HG02571 (cell line): ENCODE data around the gene DOCK1.

Experiments
- ATAC-seq: cut with Tn5 transposase; IDR thresholded peaks from one replicate; pipeline ENCODE4 v1.9.1; 2021; ENCODE audit warnings: mild to moderate bottlenecking, moderate library complexity; ENCODE audit not compliant: unreplicated experiment

Gene DOCK1

DNA sequence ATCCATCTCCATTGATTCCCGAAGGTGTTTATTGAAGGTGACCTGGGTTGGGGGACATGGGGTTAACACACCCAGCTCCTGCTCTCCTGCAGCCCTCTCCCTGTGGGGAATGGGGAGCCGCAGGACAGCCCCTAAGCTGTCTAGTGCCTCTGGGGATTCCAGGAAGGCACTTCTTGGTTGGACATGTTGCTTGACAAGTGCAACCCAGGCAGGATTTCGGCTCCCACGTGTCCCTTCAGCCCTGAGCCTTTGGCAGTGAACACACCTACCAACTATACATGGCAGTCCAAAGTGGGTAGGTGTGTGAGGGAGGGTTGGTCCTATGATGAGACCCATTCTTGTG, 43.9 kb downstream of the DOCK1 start:
- no peak for ATAC-seq

DNA sequence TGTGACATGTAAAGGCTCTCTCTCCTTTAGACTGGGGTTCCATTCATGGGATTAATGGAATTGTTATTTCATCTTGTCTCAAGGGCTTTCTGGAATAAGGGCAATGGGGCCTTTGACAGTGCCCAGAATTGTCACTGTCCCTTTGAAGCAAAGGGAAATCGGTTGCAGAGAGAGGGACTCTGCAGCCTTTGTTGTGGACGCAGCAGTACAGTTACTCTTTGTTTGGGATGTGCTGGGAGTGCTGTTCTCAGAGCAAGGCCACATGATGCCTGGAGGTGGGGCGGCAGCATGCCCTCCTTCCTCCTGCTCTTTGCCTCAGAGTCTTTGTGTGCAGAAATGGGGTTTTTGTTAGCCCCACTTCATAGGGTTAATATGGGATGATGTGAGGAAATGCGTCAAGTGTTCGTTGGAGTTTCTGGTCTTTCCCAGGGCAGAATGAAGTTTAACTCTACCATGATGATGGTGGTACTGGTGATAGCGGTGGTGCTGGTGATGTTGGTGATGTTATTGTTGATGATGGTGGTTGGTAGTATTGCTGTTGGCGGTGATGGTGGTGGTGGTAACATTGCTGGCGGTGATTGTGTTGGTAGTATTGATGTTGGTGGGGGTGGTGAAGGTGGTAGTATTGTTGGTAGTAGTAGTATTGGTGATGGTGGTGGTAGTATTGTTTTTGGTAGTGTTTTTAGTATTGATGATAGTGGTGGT, 45.3 kb downstream of the DOCK1 start:
- ATAC-seq = no peak

DNA sequence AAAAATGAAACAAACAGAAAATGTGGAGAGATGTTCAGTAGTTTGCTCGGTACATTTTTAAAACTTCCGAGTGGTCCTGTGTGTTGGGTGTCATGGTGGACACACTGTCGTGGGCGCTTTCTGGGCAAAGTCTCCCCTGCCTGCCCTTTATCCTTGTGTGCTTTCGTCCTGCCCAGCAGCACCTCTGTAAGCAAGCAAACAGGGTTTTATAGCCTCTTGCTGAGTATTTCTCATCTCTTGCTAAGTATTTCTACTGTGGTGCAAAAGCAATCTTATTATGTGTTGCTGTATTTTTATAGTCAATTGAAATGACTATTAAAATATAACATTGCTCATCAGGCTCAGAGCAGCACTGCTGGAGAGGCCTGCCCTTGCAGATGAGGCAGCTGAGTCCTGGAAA, 48.7 kb downstream of the DOCK1 start:
- no peak for ATAC-seq

DNA sequence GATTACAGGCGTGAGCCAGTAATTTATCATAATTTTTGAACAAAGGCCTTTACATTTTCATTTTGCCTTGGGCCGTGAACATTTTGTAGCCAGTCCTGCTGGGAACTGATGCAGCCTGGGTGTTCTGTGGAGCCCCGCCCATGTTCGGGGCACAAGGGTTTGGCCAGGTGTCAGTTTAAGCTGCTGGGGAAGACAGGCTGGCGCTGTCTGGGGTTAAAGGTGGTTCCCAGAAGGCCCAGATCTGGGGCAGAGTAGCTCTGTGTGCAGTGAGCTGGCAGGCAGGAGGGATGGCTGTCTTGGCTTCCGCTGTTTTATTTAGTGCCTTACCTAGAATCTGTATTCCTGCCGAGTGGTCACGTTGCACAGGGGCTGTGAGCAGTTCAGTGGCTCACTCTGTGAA, 50.2 kb downstream of the DOCK1 start:
- ATAC-seq = no peak

DNA sequence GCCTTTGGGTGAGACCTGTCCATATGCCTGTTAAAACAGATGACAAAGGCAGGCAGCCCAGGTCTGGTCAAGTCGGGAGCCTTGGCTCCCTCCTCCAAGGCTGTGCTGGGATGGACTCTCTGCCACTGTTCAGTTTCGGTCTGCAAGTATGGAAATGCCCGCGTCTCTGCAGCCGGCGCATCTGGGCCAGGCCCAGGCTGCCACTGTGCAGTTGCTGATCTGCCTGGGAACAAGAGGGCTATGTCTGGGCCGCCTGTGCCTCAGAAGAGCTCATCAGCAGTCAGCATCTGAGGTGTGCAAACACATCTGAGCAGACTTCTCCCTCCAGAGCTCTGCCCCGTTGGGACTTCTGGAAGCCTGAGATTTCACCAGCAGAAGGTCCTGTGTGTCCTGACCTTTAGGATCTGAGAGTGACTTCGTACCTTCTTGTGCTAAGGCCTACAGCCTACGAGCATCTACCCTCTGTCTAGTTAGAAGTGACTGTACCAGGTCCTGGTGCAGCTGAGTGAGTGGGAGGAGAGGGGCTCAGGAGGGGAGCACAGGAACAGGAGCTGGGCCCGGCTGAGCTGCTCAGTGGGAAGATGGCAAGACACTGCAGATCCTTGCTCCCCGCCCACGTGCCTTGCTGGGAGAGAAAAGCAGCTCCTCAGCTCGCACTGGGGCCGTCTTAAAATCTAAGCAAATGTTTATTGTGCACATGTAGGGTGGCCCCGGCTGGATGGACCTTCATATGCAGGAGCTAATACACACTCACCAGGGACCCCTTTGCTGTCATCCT, 50.9 kb downstream of the DOCK1 start:
- ATAC-seq = no peak

DNA sequence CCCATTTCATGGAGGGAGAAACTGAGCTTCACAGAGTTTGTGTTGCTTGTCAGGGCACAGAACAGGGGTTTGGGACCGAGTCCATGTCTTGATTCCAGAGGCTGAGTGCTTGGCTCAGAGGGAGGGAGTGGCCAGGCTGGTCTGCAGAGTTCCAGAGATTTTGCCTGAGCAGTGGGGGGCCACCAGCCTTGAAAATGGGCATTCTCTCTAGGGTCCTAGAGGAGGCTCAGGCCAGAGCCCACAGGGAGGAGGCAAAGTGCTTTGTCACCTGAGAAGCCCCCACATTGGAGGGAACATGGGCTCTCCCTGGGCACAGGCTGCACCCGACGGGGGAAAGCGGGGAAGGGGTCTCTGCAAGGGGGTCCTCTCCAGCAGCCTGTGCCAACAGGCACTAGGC, 51.5 kb downstream of the DOCK1 start:
- ATAC-seq = no peak

DNA sequence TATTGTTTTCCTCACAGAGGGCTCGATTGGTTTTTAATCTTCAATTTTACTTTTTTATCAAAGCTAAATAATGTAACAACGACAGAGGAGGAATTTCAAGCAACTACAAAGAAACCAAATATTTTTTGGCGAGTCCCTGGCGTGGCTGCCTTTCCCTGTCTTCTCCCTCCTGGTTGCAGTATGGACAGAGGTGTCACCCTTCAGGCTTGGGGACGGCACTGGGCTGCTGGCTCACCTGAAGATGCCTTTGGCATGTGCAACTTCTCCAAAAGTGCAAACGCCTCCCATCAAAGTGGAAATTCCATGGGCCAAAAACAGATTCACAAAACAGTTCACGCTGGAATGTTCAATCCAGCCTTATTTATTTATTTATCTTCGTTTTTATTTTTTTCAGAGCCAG, 51.9 kb downstream of the DOCK1 start:
- ATAC-seq = no peak

DNA sequence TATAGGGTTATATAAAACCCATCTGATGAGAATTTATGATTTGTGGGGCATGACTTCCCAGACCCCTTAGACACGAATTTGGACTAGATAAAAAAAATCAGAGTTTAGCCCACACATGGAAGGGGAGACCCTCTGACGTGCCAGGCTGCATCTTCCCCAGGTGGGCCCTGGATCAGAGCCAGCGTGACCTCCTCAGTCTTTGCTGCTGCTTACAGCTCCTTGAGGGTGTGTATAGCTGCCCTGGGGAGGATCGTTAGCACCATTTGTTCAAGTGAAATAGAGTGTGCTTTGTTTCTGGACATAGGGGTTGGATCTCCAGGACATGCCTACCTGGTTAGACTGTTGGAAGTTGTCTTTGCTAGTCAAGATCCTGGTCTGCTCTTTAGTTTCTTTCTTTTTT, 54.2 kb downstream of the DOCK1 start:
- no peak for ATAC-seq

DNA sequence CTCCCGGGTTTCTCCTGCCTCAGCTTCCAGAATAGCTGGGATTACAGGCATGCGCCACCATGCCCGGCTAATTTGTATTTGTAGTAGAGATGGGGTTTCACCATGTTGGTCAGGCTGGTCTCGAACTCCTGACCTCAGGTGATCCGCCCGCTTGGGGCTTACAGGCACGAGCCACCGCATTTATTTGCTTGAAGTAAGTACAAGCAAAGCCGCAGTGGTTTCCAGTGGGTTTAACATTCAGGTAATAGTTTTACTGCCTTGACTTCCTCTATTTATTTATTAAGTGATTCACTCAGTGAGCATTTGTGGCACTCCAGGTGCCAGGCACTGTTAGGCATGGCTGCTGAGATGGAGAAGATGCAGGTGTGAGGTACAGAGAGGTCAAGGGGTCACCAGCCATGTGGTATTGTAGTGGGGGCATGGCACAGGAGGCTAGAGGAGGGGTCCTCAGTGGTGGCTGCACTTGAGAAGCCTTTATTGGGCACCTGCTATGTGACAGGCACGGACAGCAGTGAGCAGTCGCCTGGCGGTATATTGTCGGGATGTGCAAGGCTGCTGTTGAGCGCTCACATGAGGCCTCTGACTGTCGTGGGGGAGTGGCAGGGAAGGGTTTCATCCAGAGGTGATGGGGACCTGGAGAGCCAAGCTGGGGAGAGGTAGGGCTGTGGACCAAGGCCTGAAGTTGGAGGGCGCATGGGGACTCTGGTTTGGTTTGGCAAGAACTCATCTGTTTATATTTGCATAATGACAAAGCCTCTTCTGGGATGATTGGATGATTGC, 54.9 kb downstream of the DOCK1 start:
- ATAC-seq = no peak

DNA sequence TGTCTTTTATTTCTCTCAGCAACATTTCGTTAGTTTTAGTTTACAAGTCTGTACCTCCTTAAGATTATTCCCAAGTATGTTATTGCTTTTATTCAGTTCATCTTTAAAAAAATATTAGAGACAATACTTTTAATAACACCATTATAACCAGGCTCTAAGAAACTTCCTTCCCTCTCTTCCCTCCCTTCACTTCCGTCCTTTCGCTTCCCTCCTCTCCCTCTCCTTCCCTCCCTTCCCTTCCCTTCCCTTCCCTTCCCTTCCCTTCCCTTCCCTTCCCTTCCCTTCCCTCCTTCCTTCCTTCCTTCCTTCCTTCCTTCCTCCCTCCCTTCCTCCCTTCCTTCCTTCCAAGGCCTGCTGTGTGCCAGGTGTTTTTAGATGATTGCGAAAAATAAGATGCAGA, 58.1 kb downstream of the DOCK1 start:
- ATAC-seq = no peak

DNA sequence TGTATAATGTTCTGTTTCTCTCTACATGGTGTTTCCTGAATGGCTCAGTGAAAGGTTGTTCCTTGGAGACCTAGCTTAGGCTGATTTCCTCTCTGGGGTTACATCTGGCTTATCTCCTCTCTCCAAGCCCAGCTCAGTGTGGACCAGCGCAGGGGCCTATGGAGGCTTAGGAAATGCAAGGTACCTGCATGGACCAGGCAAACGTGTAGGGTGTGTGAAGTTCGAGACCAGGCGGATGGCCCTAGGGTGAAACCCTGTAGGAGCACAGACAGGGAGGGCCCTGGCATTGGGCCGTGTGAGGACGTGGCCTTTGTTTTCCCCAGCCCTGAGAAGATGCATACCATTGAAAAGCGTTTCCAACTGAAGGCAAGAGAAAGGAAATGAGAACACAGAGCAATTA, 59.0 kb downstream of the DOCK1 start:
- ATAC-seq = no peak

DNA sequence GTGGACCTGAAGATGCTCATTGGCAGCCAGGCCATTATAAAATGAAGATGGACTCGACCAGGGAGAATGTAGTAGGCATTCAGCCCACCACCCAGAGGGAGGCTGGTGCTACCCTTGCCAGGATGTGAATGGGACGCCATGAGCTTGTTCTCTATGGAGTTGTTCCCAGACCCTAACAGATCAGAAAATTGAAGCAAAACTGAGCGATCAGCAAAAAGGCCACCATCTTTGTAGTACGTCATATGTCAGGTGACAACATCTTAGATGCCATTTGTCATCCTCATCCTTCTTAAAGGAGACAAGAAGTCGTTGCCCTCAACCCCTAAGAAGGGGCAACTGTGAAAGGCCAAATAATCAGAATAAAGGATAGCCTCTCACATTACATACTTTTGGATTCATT, 61.7 kb downstream of the DOCK1 start:
- ATAC-seq = no peak

DNA sequence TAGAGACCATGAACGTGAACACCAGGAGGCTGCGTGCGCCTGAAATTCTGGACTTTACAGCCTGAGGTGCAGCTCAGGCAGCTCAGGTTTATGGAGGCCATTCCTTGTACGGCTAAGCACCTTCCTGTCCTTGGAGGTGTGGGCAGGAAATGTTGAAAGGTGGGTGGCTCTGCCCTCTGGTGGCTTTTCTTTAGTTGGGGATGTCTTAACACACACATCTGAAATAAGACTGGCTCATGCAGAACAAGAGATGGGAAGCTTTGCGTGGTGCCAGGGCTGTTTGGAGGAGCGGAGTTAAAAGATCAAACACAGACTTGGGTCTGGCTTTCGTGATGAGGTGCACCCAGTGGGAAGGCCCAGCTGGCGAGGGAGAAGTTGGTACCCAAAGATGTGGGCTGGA, 64.1 kb downstream of the DOCK1 start:
- ATAC-seq = no peak

DNA sequence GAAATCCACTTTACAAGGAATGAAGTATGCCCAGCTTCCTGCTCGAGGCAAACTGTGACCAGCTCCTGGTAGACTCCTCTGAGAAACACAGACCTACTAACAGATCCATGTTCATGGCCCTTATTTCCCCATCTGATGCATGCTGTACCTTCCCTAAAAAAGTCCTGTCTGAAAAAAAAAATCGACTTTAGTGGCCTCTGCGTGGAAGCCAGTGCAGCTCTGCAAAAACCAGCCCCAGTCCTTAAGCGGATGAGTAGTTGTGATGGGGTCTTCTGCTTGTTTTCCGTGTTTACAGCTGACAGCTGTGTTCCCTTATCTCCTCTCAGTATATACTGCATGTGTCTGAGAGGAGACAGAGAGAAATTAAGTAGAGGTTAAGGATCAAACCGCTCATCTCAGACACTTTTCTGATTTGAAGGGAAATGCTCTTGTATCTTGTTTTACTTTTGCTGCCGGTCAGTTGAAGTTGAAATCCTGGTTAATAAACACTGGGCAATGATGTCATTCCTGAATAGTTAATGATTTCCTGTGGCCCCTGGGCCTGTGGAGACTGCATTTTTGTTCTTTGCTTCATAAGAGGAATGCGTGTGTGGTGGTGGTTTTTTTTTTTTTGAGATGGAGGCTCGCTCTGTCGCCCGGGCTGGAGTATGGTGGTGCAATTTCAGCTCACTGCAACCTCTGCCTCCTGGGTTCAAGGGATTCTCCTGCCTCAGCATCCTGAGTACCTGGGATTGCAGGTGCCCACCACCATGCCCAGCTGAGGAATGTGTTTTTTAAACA, 67.6 kb downstream of the DOCK1 start:
- ATAC-seq = no peak

DNA sequence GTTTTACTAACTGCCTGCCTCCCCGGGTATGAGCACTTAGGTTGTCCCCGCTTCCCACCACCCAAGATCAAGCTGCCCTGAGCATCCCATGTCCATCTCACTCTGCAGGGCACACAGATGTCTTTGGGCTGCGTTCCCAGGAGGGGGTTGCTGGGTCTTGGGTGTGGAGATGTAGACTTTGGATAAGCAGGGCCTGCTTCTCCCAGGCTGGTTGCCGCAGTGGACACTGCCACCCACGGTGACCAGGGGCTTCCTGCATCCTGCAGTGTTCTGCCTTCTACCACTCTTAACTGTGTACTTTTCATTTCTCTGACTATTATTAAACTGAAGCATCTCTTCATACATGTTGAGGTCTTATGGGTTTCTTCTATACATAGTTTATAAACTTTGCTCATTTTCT, 70.0 kb downstream of the DOCK1 start:
- ATAC-seq = no peak

DNA sequence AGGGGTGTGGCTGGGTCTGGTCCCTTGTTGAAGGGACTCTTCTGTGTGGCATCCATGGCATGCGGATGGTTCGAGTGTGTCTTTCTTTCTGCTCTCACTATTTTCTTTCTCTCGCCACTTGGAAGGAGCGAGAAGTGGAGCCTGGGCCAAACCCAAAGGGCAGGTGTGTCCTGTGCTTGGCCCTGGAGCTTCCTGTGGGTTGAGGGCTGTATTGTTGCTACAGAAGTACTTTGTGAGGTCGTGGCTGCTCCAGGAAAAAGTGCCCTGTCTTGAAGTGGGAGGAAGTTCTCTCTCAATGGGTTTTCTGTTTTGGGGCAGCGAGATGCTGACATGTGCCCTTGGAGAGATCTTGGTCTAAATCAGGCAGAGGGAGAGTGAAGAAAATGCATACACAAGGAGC, 72.0 kb downstream of the DOCK1 start:
- ATAC-seq = no peak

DNA sequence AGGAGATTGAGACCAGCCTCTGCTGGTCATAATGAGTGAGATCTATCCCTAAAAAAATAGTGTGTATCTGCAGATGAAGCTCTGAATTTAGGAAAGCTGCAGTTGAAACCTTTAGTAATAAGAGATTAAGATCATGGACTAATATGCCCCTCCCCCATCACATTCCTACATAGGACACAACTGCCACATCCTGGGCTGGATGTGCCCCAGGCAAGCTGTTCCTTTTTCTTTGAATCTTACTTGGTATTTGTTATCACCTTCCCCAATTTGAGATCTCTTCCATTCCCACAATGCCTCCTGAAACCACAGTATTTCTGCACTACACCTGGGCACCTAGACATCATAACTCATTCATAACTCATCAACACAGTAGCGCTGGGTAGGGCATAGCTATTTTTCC, 74.1 kb downstream of the DOCK1 start:
- no peak for ATAC-seq

DNA sequence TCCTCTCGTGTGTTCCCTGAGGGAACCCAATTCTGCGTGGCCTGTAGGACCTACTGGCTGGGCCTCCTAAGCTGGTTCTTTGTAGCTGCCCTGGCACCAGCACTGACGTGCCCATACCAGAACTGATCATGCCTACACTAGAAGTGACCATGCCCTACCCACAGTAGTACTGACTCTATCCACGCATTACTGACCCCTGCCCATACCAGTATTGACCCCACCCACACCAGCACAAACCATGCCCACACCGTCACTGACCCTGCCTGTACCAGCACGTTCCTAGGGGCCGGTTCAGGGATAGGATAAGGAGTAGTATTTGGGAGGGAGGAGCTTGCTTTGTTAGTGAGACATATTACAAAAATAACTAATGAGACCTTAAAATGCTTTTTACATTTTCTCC, 88.0 kb downstream of the DOCK1 start:
- no peak for ATAC-seq

DNA sequence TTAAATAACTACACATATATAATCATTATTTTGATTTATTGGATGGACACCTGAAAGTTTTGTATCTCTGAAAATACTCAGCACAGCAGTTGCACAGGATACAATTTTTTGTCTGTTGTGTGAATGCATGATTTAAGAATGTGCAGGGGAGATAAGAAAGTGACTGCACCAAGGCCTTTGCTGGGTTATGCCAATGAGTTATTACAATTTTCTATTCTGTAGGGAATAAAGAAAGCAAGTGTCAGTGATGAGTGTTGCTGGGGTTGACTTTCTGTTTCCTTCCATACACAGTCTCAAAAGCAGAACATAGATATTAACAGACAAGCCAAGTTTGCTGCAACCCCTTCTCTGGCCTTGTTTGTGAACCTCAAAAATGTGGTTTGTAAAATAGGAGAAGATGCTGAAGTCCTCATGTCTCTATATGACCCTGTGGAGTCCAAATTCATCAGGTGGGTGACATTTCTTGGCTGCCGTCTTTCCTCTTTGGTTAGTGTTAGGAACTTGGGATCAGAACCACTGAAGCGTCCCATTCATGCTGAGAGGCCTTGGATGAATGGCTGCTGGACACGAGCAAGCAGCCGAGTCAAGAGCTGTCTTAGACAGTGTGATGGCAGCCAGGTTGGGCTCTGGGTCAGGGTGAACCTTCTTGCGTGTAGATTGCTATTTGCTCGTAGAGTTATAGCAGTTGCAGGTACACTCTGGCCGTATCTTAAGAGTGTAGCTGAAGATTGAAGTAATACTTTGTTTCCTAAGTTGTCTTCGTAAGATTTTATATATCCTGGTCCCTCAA, 92.8 kb downstream of the DOCK1 start:
- ATAC-seq = no peak

DNA sequence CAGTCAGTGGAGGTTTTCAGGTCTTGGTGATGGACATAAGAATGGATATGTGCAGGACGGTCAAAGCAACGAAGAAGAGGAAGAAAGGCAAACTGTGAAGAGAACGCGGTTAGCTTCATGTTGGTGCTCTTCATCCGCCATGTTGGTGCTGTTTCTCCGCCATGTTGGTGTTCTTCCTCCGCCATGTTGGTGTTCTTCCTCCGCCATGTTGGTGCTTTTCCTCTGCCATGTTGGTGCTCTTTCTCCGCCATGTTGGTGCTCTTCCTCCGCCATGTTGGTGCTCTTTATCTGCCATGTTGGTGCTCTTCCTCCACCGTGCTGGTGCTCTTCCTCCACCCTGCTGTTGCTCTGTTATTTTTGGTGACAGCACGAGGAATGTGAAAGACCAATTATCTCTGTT, 95.4 kb downstream of the DOCK1 start:
- no peak for ATAC-seq
